ENCODE results near the gene SLITRK1.

- TF ChIP-seq TAF1 (IDR thresholded peaks at IDR 0.05; ENCODE audit: borderline replicate concordance, insufficient read depth, low read length) = no peak
- TF ChIP-seq POLR2AphosphoS5 (IDR thresholded peaks at IDR 0.05; ENCODE audit: low read depth, low read length) = no peak
- no peak for TF ChIP-seq SIN3A (IDR thresholded peaks at IDR 0.05; ENCODE audit: borderline replicate concordance, insufficient read depth, low read length)
Measured at GRCh38 chr13:83867708-83868107, 14.6 kb downstream of the SLITRK1 start.

Measured in PFSK-1 (cell line).